Esophagus (tissue), 2 donors: ENCODE measurements around the gene GABBR2. TPM values are rescaled to one million over a fixed set of nuclear protein-coding genes. Genes with fewer than 3 reads are reported as not detected.
"Not testable (repeated sequence)": the region's sequence is repeated elsewhere in the genome, so short reads cannot be mapped to it uniquely, and the experiment has no call there.

ENCODE experiments used
- H3K27ac ChIP-seq, 2 donors: one replicate each; pipeline ENCODE4 v1.5.1; 2013; ENCODE audit warnings: low read depth in 2 of 2, mild to moderate bottlenecking in 2 of 2, inconsistent platforms in 1 of 2, low read length in 1 of 2, moderate library complexity in 1 of 2
- H3K27me3 ChIP-seq, 2 donors: one replicate each; pipeline ENCODE4 v1.6.1; 2013; ENCODE audit warnings: low read length in 2 of 2, control low read depth in 1 of 2, mild to moderate bottlenecking in 1 of 2; ENCODE audit not compliant: insufficient read depth in 2 of 2, control insufficient read depth in 1 of 2
- H3K36me3 ChIP-seq, 2 donors: one replicate each; pipeline ENCODE4 v1.6.1; 2013; ENCODE audit warnings: low read length in 1 of 2; ENCODE audit not compliant: control insufficient read depth in 2 of 2, insufficient read depth in 2 of 2
- H3K4me1 ChIP-seq, 2 donors: one replicate each; pipeline ENCODE4 v1.6.1; 2013; ENCODE audit warnings: low read length in 1 of 2; ENCODE audit not compliant: control insufficient read depth in 2 of 2, insufficient read depth in 2 of 2
- H3K4me3 ChIP-seq, 2 donors: one replicate each; pipeline ENCODE4 v1.5.1; 2013; ENCODE audit warnings: low read length in 2 of 2, mild to moderate bottlenecking in 2 of 2, low read depth in 1 of 2, moderate library complexity in 1 of 2
- H3K9me3 ChIP-seq, 2 donors: one replicate each; pipeline ENCODE4 v1.6.1; 2013; ENCODE audit warnings: mild to moderate bottlenecking in 2 of 2, low read depth in 1 of 2, low read length in 1 of 2, moderate library complexity in 1 of 2; ENCODE audit not compliant: control insufficient read depth in 2 of 2, insufficient read depth in 1 of 2
- WGBS, 2 donors: extraction: QIAGEN DNeasy Blood & Tissue Kit; methylation state at CpG; one replicate each; pipeline ENCODE4 v1.1.7; 2013; 5-methylcytosine and 5-hydroxymethylcytosine counted together
- polyA plus RNA-seq, 2 donors: library from polyadenylated mRNA; stranded (reverse); fragments of 200-250 nt; gene quantifications; one replicate each; pipeline ENCODE4 v1.2.3, GENCODE V29; 2013
- donor health status: healthy with polysubstance abuse.
- donor health status: Bipolar disorder and iron deficiency.

The GABBR2 gene
- polyA plus RNA-seq, 2 donors: under 0.01 TPM; not detected in 1

DNA sequence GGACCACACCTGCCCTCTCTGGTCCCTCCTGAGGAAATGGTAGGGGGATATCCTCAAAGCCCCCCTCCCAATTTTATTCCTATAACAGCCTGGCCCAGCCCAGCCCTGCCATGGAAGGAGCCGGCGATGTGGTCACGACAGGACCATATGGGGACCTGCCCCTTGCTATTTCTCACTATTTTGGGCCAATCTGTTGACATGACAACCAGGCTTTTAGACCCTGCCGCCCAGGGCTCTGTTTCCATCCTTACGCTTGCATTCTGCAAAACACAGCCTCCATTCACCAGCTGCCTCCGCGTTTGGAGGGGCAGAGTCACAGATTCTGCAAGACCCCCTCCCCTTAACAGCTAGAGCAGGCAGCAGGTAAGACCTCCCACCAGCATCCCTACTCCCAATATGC lies 112.2 kb downstream of the GABBR2 start:
- 82 to 87% methylated on average over 7 of the region's 7 CpGs for WGBS, 2 donors
- Histone ChIP-seq H3K27ac (no peak overlapping the region), H3K4me1 (no peaks in the 10 kb centered on the region), H3K4me3 (no peak overlapping the region), H3K27me3 (no peaks in the 10 kb centered on the region), H3K36me3 (no peaks in the 10 kb centered on the region), H3K9me3 (no peaks in the 10 kb centered on the region)

DNA sequence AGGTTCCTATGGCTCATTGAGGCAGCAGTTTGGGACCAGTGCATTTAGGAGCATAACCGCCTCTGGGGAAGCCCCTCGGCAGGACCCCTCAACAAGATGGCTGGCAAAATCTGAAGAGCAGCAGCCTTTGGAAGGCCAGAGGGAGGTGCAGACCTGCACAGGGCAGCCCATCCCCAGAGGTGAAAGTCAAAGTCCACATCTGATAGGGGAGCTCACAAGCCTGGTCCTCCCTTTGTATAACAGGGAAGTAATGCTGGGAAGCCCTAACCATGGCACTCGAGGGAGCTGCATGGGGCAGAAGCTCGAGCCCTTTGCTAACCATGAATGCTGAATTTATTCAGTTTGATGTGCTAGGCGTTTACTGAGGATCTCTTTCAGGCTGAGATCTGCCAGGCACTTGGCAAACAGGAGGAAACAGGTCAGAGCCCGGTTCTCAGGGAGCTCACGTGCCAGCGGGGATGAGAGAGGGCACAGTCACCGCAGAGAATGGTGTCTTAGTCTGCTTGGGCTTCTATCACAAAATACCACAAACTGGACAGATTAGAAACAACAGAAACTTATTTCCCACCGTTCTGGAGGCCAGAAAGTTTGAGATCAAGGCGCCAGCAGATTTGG lies 114.1 kb downstream of the GABBR2 start:
- Histone ChIP-seq H3K27ac (no peak overlapping the region), H3K4me1 (no peaks in the 10 kb centered on the region), H3K27me3 (no peaks in the 10 kb centered on the region), H3K36me3 (no peaks in the 10 kb centered on the region), H3K4me3 (no peak overlapping the region), H3K9me3 (no peaks in the 10 kb centered on the region)
- WGBS, 2 donors: 78 to 80% methylated on average over 11 of the region's 11 CpGs

DNA sequence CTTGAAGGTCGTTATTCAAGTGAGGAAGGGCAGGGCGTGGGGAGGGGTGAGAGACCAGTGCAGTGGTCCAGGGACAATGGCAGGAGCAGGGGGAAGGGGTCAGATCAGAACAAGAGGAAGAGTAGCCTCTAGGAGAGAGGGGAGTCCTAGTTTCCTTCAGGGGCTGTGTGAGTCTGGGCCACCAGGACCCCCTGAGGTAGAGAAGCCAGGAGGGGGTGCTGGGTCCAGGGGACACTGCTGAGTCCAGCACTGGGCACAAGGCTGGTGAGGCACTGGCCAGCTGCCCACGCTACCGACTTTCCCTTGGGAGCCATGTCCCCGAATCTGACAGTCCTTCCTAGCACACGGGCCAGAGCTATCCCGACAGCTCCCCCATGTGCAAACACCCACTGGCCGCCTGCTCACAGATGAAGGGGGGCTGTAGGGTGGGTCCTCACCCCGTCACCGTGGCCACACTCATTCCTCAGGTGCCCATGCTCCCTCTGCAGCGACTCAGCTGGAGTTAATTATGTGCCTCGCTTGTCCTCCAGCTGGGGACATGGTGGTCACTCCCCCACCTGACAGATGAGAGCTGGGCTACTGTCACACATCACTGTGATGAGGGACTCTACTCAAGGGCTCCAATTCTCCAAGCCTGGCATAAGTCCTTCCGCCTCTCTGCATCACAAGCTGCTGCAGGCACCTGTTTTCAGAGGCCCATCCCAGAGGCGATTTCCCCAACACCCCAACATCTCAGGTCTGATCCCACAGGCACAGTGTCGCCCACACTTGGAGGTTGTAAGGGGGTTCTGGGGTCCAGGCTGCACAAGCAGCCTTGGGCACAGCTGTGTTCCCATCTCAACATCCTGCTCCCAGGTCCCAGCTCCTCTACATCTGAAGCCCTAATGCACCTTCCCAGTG lies 115.1 kb downstream of the GABBR2 start:
- Histone ChIP-seq H3K9me3 (no peaks in the 10 kb centered on the region), H3K27me3 (no peaks in the 10 kb centered on the region), H3K4me1 (no peaks in the 10 kb centered on the region), H3K27ac (no peak overlapping the region), H3K36me3 (no peaks in the 10 kb centered on the region), H3K4me3 (no peak overlapping the region)
- 77 to 81% methylated on average over 15 of the region's 15 CpGs for WGBS, 2 donors

DNA sequence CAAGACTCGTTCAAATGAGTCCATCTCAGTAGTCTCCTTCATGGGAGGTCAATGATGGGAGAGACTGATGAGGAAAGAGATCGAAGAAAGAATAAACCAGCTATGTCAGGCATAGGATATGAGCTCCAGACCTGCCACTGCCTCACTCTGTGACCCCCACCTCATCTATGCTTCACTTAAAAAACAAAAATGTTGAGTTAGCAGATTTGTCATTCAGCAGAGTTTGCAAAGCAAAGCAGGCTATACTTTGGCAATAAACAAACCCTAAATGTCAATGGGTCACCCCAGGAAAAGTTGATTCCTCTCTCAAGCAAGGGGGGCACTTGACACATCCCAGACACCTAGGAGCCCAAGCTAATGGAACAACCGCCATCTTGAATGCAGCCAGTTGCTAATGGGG lies 117.0 kb downstream of the GABBR2 start:
- 83 to 87% methylated on average over 3 of the region's 3 CpGs for WGBS, 2 donors
- no peaks in the 10 kb centered on the region for H3K4me1 ChIP-seq
- no peaks in the 10 kb centered on the region for H3K36me3 ChIP-seq
- H3K9me3 ChIP-seq: no peaks in the 10 kb centered on the region
- no peak overlapping the region for H3K27ac ChIP-seq
- no peaks in the 10 kb centered on the region for H3K27me3 ChIP-seq
- H3K4me3 ChIP-seq: no peak overlapping the region

DNA sequence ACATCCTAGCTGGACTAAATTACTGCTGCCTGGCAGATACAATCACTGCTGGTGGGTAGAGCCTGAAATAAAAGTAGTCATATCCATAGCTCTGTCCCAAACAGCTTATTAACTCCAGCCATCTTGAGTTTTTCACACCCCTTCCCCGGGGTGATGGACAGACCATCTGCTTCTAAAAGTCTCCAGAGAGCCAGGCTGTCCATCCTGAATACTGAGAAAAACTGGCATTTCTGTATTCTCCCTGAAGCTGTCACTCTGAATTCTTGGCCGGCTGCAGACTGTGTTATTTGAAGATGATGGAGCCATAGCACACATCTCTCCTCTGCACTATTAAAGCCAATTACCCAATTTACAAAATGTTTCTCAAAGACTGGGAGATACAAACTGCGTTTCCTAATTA lies 118.6 kb downstream of the GABBR2 start:
- H3K4me1 ChIP-seq: no peaks in the 10 kb centered on the region
- no peaks in the 10 kb centered on the region for H3K36me3 ChIP-seq
- H3K4me3 ChIP-seq: no peak overlapping the region
- no peaks in the 10 kb centered on the region for H3K9me3 ChIP-seq
- H3K27ac ChIP-seq: no peak overlapping the region
- 70 to 75% methylated on average over 3 of the region's 3 CpGs for WGBS, 2 donors
- H3K27me3 ChIP-seq: no peaks in the 10 kb centered on the region

DNA sequence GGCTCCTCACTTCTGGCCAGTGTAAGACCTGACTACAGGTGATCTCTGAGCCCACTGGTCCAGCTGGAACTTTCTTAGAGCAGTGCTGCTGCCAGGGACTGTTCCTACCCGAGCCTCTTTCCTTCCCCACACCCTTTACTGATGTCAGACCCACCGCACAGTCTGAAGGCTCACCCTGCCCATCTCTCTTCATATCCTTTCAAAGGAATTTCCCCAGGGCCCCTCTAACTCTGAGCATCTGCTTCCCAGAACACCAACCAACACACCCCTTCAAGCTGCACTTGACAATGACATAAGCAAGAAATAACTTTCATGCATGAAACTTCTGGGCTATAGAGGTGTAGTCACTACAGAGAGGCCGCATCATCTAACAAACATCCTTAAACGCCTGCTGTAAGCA lies 119.6 kb downstream of the GABBR2 start:
- Histone ChIP-seq H3K4me1 (no peaks in the 10 kb centered on the region), H3K9me3 (no peaks in the 10 kb centered on the region), H3K4me3 (no peak overlapping the region), H3K27me3 (no peaks in the 10 kb centered on the region), H3K36me3 (no peaks in the 10 kb centered on the region), H3K27ac (no peak overlapping the region)
- 74 to 77% methylated on average over 4 of the region's 4 CpGs for WGBS, 2 donors

DNA sequence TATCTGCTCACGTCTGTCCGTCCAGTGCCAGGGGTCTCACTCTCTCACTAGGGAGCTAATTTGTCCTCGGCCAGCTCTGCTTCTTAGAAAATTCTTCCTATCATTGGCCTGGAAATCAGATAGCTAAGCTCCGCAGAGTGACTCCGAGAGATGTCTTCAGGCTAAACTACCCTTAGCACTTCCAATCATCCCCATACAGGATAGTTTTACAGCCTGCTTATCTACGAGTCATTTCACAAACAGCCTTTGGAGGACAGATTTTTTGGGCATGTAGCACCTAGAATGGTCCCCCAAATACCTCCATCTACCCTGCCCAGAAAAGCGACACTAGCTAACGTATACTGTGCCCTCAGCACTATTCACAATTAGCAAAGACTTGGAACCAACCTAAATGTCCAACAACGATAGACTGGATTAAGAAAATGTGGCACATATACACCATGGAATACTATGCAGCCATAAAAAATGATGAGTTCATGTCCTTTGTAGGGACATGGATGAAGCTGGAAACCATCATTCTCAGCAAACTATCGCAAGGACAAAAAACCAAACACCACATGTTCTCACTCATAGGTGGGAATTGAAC lies 123.8 kb downstream of the GABBR2 start:
- not testable (repeated sequence) for H3K9me3 ChIP-seq, H3K27me3 ChIP-seq, H3K4me1 ChIP-seq, H3K36me3 ChIP-seq, H3K4me3 ChIP-seq, H3K27ac ChIP-seq
- 86 to 87% methylated on average over 9 of the region's 10 CpGs for WGBS, 2 donors

DNA sequence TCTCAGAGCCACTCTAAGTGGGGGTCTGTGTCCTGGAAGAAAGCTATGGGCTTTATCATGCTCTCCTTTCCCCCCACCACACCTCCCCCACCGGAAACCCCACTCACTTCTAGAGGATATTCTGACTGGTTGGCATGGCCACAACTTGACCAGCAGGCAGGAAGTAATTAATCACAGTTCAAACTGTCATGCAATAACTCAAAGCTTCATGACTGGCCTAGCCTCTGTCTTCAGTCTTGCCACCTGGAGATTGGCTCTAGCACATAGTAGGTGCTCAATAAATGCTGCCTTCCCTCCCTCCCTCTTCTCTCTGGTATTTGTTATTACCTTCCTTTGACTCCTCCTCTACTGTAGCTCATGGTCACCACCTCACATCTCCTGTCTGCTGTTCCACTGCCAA lies 124.7 kb downstream of the GABBR2 start:
- WGBS, 2 donors: 19 to 26% methylated on average over 1 of the region's 1 CpG
- Histone ChIP-seq H3K27me3 (peaks cover 0 to 3% of the 10 kb centered on the region in 2 donors), H3K4me1 (no peaks in the 10 kb centered on the region)

DNA sequence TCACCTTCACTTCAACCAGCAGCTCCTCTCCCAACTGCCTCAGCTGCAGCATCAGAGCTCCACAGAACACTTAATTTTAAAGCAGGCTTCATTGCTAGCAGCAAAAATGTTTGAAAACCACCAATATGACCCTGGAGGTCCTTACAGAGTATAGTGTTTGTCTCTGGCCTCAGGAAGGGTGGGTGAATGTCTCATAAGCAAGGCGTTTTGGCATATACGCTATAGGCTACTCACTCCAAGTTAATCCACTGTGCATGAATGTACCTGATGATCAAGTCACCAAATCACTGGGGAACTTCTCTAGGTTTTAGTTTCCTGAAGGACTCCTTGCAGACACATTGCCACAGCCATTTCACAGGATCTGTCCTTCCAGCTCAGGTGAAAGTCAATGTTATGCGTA lies 125.3 kb downstream of the GABBR2 start:
- no peaks in the 10 kb centered on the region for H3K36me3 ChIP-seq
- 87 to 94% methylated on average over 3 of the region's 3 CpGs for WGBS, 2 donors

More for the DNA sequence above, 124.7 kb downstream of the GABBR2 start:
- H3K27ac ChIP-seq: no peak overlapping the region
- H3K36me3 ChIP-seq: no peaks in the 10 kb centered on the region
- no peak overlapping the region for H3K4me3 ChIP-seq
- H3K9me3 ChIP-seq: no peaks in the 10 kb centered on the region

More for the DNA sequence above, 125.3 kb downstream of the GABBR2 start:
- Histone ChIP-seq H3K9me3 (no peaks in the 10 kb centered on the region), H3K27ac (no peak overlapping the region), H3K4me3 (no peak overlapping the region), H3K4me1 (no peaks in the 10 kb centered on the region), H3K27me3 (peaks cover 0 to 3% of the 10 kb centered on the region in 2 donors)
